Neural cell (in vitro differentiated cells): ENCODE measurements around the gene HOXA1. TPM values are rescaled to one million over a fixed set of nuclear protein-coding genes. Genes with fewer than 3 reads are reported as not detected.

Experiments
- H2AFZ ChIP-seq: fragments of 200-600, 300-800 bp; sonication (generic), shearing (Covaris generic); 2 replicates; pipeline ENCODE4 v1.6.0; 2014; ENCODE audit warnings: low read depth, mild to moderate bottlenecking, antibody characterized with exemption, low read length, moderate library complexity
- H3F3A ChIP-seq: fragments of 200-600 bp; shearing (Covaris generic); 2 replicates; pipeline ENCODE4 v1.6.1; 2016; ENCODE audit warnings: mild to moderate bottlenecking, moderate library complexity, mixed read lengths, antibody characterized with exemption, low read length; ENCODE audit not compliant: insufficient read depth, poor library complexity, severe bottlenecking
- H3K27ac ChIP-seq: fragments of 200-600, 300-800 bp; sonication (generic), shearing (Covaris generic); 2 replicates; pipeline ENCODE4 v1.5.1; 2014; ENCODE audit warnings: mild to moderate bottlenecking, low read length, moderate library complexity
- H3K27me3 ChIP-seq: fragments of 300-800, 200-600 bp; sonication (generic), shearing (Covaris generic); 2 replicates; pipeline ENCODE4 v1.6.0; 2014; ENCODE audit warnings: mild to moderate bottlenecking, low read depth, low read length, moderate library complexity; ENCODE audit not compliant: insufficient read depth
- H3K36me3 ChIP-seq: fragments of 300-800, 200-600 bp; sonication (generic), shearing (Covaris generic); 2 replicates; pipeline ENCODE4 v1.5.1; 2014; ENCODE audit warnings: mild to moderate bottlenecking, antibody characterized with exemption, low read length, moderate library complexity; ENCODE audit not compliant: insufficient read depth
- H3K4me2 ChIP-seq: fragments of 300-800, 200-600 bp; sonication (generic), shearing (Covaris generic); 2 replicates; pipeline ENCODE4 v1.6.0; 2014; ENCODE audit warnings: mild to moderate bottlenecking, low read length
- H3K4me3 ChIP-seq: fragments of 300-800, 200-600 bp; sonication (generic), shearing (Covaris generic); 2 replicates; pipeline ENCODE4 v1.5.1; 2014; ENCODE audit warnings: mild to moderate bottlenecking, low read length, moderate library complexity
- H3K79me2 ChIP-seq: fragments of 200-600 bp; shearing (Covaris generic); replicated peaks from 2 replicates; pipeline ENCODE4 v1.6.0; 2014; ENCODE audit warnings: mild to moderate bottlenecking, low read length, moderate library complexity; ENCODE audit not compliant: insufficient read depth
- H3K9ac ChIP-seq: fragments of 300-800, 200-600 bp; sonication (generic), shearing (Covaris generic); 2 replicates; pipeline ENCODE4 v1.6.1; 2016; ENCODE audit warnings: mild to moderate bottlenecking, low read length, mixed read lengths
- H3K9me2 ChIP-seq: fragments of 200-600 bp; shearing (Covaris generic); 2 replicates; pipeline ENCODE4 v1.6.1; 2016; ENCODE audit warnings: mild to moderate bottlenecking, low read length, mixed read lengths; ENCODE audit not compliant: insufficient read depth
- H3K9me3 ChIP-seq: fragments of 200-600, 300-800 bp; sonication (generic), shearing (Covaris generic); 2 replicates; pipeline ENCODE4 v1.6.1; 2016; ENCODE audit warnings: mild to moderate bottlenecking, mixed run types, low read length, moderate library complexity, mixed read lengths
- H4K20me1 ChIP-seq: fragments of 200-600 bp; shearing (Covaris generic); 2 replicates; pipeline ENCODE4 v1.6.1; 2016; ENCODE audit warnings: mild to moderate bottlenecking, mixed run types; ENCODE audit not compliant: insufficient read depth
- EP300 ChIP-seq: fragments of 450-650 bp; conservative IDR thresholded peaks from 2 replicates; pipeline ENCODE4 v1.6.1; 2014; ENCODE audit warnings: antibody characterized with exemption, mild to moderate bottlenecking, moderate library complexity; ENCODE audit not compliant: poor library complexity, severe bottlenecking
- EZH2 ChIP-seq: fragments of 200-600, 300-800 bp; shearing (Covaris generic), sonication (generic); IDR thresholded peaks from 2 replicates; pipeline ENCODE4 v1.6.1; 2014; ENCODE audit warnings: antibody characterized with exemption, low read length, borderline replicate concordance, mild to moderate bottlenecking; ENCODE audit not compliant: insufficient read depth, poor library complexity, severe bottlenecking
- MXI1 ChIP-seq: fragments of 450-650 bp; conservative IDR thresholded peaks from 2 replicates; pipeline ENCODE4 v1.6.1; 2014; ENCODE audit warnings: antibody characterized with exemption, mild to moderate bottlenecking; ENCODE audit not compliant: poor library complexity, severe bottlenecking
- POLR2AphosphoS5 ChIP-seq: IDR thresholded peaks from 2 replicates; pipeline ENCODE4 v1.6.1; 2012
- RAD21 ChIP-seq: fragments of 450-650 bp; conservative IDR thresholded peaks from 2 replicates; pipeline ENCODE4 v1.6.1; 2014; ENCODE audit warnings: antibody characterized with exemption, mild to moderate bottlenecking, moderate library complexity
- SMC3 ChIP-seq: fragments of 450-650 bp; conservative IDR thresholded peaks from 2 replicates; pipeline ENCODE4 v1.6.1; 2014; ENCODE audit warnings: antibody characterized with exemption, mild to moderate bottlenecking, moderate library complexity; ENCODE audit not compliant: poor library complexity
- TAF1 ChIP-seq: IDR thresholded peaks from 2 replicates; pipeline ENCODE4 v1.6.1; 2012; ENCODE audit warnings: low read depth
- polyA plus RNA-seq: library from polyadenylated mRNA; depleted of rRNA; stranded (reverse); fragments of >200 nt; gene quantifications from 2 replicates; pipeline ENCODE4 v1.2.3, GENCODE V29; 2014
- TF ChIP-seq, protein P1 (sequence below): IDR thresholded peaks from 2 replicates; pipeline ENCODE4 v1.6.1; 2012; ENCODE audit warnings: borderline replicate concordance
- TF ChIP-seq, protein P2 (sequence below): fragments of 450-650 bp; IDR thresholded peaks from 2 replicates; pipeline ENCODE4 v1.5.1; 2014; ENCODE audit warnings: antibody characterized with exemption, mild to moderate bottlenecking, moderate library complexity; ENCODE audit not compliant: poor library complexity, severe bottlenecking

The HOXA1 gene
- polyA plus RNA-seq, 1 donor from 2014 or later = not detected

DNA sequence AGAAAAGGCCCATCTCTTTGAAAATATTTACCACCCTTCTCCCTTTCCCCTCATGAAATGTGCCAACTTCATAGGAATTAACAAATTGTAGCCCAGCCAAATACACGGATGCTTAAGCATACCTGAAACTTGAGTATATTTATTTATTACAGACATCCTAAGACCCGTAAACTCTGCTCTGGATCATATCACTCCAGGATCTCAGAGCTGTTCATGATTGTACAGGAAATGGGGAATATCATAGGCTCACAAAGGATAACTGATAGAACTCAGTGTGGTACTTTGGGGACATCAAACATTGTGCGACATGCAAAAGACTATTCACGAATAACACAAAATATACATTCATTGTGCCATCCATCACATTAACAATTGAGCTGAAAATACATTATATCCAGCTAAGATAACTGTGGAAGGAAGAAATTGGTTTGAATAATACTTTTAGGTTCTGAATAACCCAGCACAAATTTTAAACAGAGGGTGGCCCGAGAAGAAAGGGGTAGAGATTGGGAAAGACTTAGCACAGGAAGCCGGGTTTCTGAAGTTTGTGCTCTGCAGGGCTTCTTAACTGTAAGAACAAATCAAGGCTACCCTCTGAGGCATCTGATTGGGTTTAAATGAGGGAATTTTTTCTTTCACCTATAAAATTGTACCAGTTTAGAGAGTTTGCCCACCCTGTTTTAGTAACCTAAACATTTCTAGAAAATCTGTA lies 2.5 kb downstream of the HOXA1 start:
- H3K27ac ChIP-seq = no peak overlapping the region

DNA sequence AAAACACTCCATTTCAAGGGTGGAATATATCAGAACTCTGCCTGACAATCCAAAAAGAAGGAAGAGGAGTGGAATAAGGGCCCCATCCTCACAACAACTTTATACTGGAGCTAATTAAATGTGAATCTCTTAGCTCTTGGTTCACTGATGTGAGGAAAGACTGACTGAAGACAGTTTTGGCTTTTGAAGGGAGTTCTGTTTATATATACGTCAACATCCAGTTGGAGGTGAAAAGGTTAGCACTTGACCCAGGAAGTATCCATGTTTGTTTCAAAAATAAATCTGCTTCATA lies 3.0 kb downstream of the HOXA1 start:
- no peak overlapping the region for H3K9ac ChIP-seq
- no peaks in the 10 kb centered on the region for H3F3A ChIP-seq
- TF ChIP-seq, protein P1, sequence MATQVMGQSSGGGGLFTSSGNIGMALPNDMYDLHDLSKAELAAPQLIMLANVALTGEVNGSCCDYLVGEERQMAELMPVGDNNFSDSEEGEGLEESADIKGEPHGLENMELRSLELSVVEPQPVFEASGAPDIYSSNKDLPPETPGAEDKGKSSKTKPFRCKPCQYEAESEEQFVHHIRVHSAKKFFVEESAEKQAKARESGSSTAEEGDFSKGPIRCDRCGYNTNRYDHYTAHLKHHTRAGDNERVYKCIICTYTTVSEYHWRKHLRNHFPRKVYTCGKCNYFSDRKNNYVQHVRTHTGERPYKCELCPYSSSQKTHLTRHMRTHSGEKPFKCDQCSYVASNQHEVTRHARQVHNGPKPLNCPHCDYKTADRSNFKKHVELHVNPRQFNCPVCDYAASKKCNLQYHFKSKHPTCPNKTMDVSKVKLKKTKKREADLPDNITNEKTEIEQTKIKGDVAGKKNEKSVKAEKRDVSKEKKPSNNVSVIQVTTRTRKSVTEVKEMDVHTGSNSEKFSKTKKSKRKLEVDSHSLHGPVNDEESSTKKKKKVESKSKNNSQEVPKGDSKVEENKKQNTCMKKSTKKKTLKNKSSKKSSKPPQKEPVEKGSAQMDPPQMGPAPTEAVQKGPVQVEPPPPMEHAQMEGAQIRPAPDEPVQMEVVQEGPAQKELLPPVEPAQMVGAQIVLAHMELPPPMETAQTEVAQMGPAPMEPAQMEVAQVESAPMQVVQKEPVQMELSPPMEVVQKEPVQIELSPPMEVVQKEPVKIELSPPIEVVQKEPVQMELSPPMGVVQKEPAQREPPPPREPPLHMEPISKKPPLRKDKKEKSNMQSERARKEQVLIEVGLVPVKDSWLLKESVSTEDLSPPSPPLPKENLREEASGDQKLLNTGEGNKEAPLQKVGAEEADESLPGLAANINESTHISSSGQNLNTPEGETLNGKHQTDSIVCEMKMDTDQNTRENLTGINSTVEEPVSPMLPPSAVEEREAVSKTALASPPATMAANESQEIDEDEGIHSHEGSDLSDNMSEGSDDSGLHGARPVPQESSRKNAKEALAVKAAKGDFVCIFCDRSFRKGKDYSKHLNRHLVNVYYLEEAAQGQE = no peak
- TF ChIP-seq EZH2 (no peak), MXI1 (no peak), TAF1 (no peak), POLR2AphosphoS5 (no peak), RAD21 (no peak), SMC3 (no peak), EP300 (no peak)
- TF ChIP-seq, protein P2, sequence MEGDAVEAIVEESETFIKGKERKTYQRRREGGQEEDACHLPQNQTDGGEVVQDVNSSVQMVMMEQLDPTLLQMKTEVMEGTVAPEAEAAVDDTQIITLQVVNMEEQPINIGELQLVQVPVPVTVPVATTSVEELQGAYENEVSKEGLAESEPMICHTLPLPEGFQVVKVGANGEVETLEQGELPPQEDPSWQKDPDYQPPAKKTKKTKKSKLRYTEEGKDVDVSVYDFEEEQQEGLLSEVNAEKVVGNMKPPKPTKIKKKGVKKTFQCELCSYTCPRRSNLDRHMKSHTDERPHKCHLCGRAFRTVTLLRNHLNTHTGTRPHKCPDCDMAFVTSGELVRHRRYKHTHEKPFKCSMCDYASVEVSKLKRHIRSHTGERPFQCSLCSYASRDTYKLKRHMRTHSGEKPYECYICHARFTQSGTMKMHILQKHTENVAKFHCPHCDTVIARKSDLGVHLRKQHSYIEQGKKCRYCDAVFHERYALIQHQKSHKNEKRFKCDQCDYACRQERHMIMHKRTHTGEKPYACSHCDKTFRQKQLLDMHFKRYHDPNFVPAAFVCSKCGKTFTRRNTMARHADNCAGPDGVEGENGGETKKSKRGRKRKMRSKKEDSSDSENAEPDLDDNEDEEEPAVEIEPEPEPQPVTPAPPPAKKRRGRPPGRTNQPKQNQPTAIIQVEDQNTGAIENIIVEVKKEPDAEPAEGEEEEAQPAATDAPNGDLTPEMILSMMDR = no peak
- H3K36me3 ChIP-seq = no peaks in the 10 kb centered on the region
- no peak overlapping the region for H3K4me2 ChIP-seq
- peaks cover 14% of the 10 kb centered on the region for H3K9me3 ChIP-seq
- no peaks in the 10 kb centered on the region for H3K9me2 ChIP-seq
- H4K20me1 ChIP-seq = no peaks in the 10 kb centered on the region
- H3K27ac ChIP-seq = no peak overlapping the region
- H3K79me2 ChIP-seq = no peaks in the 10 kb centered on the region
- H3K27me3 ChIP-seq = peaks cover 100% of the 10 kb centered on the region
- no peak overlapping the region for H2AFZ ChIP-seq
- H3K4me3 ChIP-seq = no peak overlapping the region

More for the DNA sequence above, 2.5 kb downstream of the HOXA1 start:
- peaks cover 100% of the 10 kb centered on the region for H3K27me3 ChIP-seq
- H3K4me2 ChIP-seq = no peak overlapping the region
- H3F3A ChIP-seq = no peaks in the 10 kb centered on the region
- H3K9me3 ChIP-seq = peaks cover 9% of the 10 kb centered on the region
- no peaks in the 10 kb centered on the region for H4K20me1 ChIP-seq
- H2AFZ ChIP-seq = no peak overlapping the region
- no peaks in the 10 kb centered on the region for H3K9me2 ChIP-seq
- no peak overlapping the region for H3K4me3 ChIP-seq
- H3K36me3 ChIP-seq = no peaks in the 10 kb centered on the region
- no peaks in the 10 kb centered on the region for H3K79me2 ChIP-seq
- TF ChIP-seq EZH2 (no peak), POLR2AphosphoS5 (no peak), TAF1 (no peak), RAD21 (no peak), MXI1 (no peak), SMC3 (no peak), EP300 (no peak)
- TF ChIP-seq, protein P2 = no peak
- TF ChIP-seq, protein P1 = no peak
- H3K9ac ChIP-seq = no peak overlapping the region
